Endodermal cell (in vitro differentiated cells): ENCODE measurements around the gene TSPAN18. TPM values are rescaled to one million over a fixed set of nuclear protein-coding genes. Genes with fewer than 3 reads are reported as not detected.

Source experiments
- DNase-seq: peaks from one replicate; pipeline ENCODE4 v3.0.0-alpha.2; 2017
- H3K27ac ChIP-seq: 2 replicates; pipeline ENCODE4 v1.5.1; 2013; ENCODE audit warnings: mild to moderate bottlenecking, low read depth, low read length, moderate library complexity
- H3K27me3 ChIP-seq: 2 replicates; pipeline ENCODE4 v1.6.1; 2013; ENCODE audit warnings: mild to moderate bottlenecking, low read length, moderate library complexity; ENCODE audit not compliant: insufficient read depth, control insufficient read depth, poor library complexity, severe bottlenecking
- H3K36me3 ChIP-seq: 2 replicates; pipeline ENCODE4 v1.7.0; 2013; ENCODE audit warnings: mild to moderate bottlenecking, low read length, moderate library complexity; ENCODE audit not compliant: control insufficient read depth, insufficient read depth
- H3K4me1 ChIP-seq: one replicate; pipeline ENCODE4 v1.7.0; 2013; ENCODE audit warnings: low read length; ENCODE audit not compliant: control insufficient read depth, insufficient read depth
- H3K4me3 ChIP-seq: 2 replicates; pipeline ENCODE4 v1.5.1; 2013; ENCODE audit warnings: mild to moderate bottlenecking, low read length, moderate library complexity
- H3K9ac ChIP-seq: 2 replicates; pipeline ENCODE4 v1.6.1; 2013; ENCODE audit warnings: mild to moderate bottlenecking, low read length, moderate library complexity; ENCODE audit not compliant: poor library complexity, severe bottlenecking; ENCODE audit errors: extremely low read depth
- H3K9me3 ChIP-seq: 2 replicates; pipeline ENCODE4 v1.6.1; 2013; ENCODE audit warnings: mild to moderate bottlenecking, low read length, moderate library complexity; ENCODE audit not compliant: control insufficient read depth
- H3K27ac Mint-ChIP-seq: 2 replicates; pipeline ENCODE4 v1.8.0; 2020; ENCODE audit warnings: mixed read lengths
- H3K27me3 Mint-ChIP-seq: 2 replicates; pipeline ENCODE4 v1.8.0; 2021; ENCODE audit warnings: mild to moderate bottlenecking, mixed read lengths; ENCODE audit not compliant: insufficient read depth
- H3K36me3 Mint-ChIP-seq: 2 replicates; pipeline ENCODE4 v1.8.0; 2020; ENCODE audit warnings: low read depth, mixed read lengths
- H3K4me1 Mint-ChIP-seq: 2 replicates; pipeline ENCODE4 v1.8.0; 2020; ENCODE audit warnings: mixed read lengths
- H3K4me3 Mint-ChIP-seq: 2 replicates; pipeline ENCODE4 v1.8.0; 2020; ENCODE audit warnings: mild to moderate bottlenecking, moderate library complexity, mixed read lengths
- H3K9me3 Mint-ChIP-seq: 2 replicates; pipeline ENCODE4 v1.8.0; 2020; ENCODE audit warnings: mild to moderate bottlenecking, mixed read lengths
- WGBS, 2 experiments: methylation state at CpG; one replicate each; pipeline versions ENCODE4 v1.1.5 to v1.1.7; 2013; ENCODE audit warnings: missing lambda C conversion rate in 2 of 2, mixed read lengths in 1 of 2; ENCODE audit not compliant: insufficient coverage in 1 of 2, insufficient read length in 1 of 2; 5-methylcytosine and 5-hydroxymethylcytosine counted together
- total RNA-seq, 2 donors: library from RNA; stranded (reverse); fragmentation: NEBNext Ultra II Directional in 1 of 2; extraction: Animal tissue kit (Norgen Biotek cat#: 25700) in 1 of 2; gene quantifications; 2 replicates in 1 of 2; 3 replicates in 1 of 2; pipeline ENCODE4 v1.2.1, GENCODE V29; 2021
- TF ChIP-seq, protein P1 (sequence below): fragments of 200-600 bp; sonication (generic); conservative IDR thresholded peaks from 2 replicates; pipeline ENCODE4 v1.5.0; 2021; ENCODE audit warnings: antibody characterized with exemption, mild to moderate bottlenecking

TSPAN18 gene
- total RNA-seq, 2 donors from 2014 or later: 28.0 to 28.7 TPM

DNA sequence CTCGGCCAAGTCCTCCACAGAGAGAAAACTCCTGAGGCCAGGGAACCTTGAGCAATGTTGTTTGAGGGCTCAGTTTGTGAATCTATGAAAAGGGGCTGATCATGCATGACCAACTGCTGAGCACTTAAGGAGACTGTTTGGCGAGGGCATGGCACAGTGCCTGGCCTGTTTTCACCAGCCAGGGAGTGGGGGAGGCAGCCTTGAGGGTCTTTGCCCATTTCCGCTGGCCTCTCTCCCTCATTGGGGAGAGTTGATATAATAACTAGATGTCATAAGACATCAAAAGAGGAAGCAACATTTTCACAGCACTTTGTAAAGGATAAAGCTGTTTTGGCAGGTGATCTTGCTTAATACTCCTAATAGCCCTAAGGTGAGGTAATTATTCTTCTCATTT lies 113.3 kb downstream of the TSPAN18 start:
- H3K4me1 Mint-ChIP-seq: peaks cover 38% of the 10 kb centered on the region
- peaks cover 14% of the 10 kb centered on the region for H3K36me3 Mint-ChIP-seq
- no peak overlapping the region for H3K27ac ChIP-seq
- no peak overlapping the region for H3K4me3 ChIP-seq
- H3K27me3 ChIP-seq: no peaks in the 10 kb centered on the region
- H3K9me3 Mint-ChIP-seq: peaks cover 33% of the 10 kb centered on the region
- no peak for DNase-seq
- TF ChIP-seq, protein P1, sequence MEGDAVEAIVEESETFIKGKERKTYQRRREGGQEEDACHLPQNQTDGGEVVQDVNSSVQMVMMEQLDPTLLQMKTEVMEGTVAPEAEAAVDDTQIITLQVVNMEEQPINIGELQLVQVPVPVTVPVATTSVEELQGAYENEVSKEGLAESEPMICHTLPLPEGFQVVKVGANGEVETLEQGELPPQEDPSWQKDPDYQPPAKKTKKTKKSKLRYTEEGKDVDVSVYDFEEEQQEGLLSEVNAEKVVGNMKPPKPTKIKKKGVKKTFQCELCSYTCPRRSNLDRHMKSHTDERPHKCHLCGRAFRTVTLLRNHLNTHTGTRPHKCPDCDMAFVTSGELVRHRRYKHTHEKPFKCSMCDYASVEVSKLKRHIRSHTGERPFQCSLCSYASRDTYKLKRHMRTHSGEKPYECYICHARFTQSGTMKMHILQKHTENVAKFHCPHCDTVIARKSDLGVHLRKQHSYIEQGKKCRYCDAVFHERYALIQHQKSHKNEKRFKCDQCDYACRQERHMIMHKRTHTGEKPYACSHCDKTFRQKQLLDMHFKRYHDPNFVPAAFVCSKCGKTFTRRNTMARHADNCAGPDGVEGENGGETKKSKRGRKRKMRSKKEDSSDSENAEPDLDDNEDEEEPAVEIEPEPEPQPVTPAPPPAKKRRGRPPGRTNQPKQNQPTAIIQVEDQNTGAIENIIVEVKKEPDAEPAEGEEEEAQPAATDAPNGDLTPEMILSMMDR: no peak
- no peak overlapping the region for H3K9ac ChIP-seq
- no peak overlapping the region for H3K27ac Mint-ChIP-seq
- H3K4me1 ChIP-seq: peaks cover 6% of the 10 kb centered on the region
- H3K9me3 ChIP-seq: peaks cover 47% of the 10 kb centered on the region
- no peak overlapping the region for H3K4me3 Mint-ChIP-seq
- H3K27me3 Mint-ChIP-seq: peaks cover 3% of the 10 kb centered on the region
- WGBS, 2 experiments: 94 to 100% methylated on average over 1 to 3 of the region's 3 CpGs
- H3K36me3 ChIP-seq: no peaks in the 10 kb centered on the region

DNA sequence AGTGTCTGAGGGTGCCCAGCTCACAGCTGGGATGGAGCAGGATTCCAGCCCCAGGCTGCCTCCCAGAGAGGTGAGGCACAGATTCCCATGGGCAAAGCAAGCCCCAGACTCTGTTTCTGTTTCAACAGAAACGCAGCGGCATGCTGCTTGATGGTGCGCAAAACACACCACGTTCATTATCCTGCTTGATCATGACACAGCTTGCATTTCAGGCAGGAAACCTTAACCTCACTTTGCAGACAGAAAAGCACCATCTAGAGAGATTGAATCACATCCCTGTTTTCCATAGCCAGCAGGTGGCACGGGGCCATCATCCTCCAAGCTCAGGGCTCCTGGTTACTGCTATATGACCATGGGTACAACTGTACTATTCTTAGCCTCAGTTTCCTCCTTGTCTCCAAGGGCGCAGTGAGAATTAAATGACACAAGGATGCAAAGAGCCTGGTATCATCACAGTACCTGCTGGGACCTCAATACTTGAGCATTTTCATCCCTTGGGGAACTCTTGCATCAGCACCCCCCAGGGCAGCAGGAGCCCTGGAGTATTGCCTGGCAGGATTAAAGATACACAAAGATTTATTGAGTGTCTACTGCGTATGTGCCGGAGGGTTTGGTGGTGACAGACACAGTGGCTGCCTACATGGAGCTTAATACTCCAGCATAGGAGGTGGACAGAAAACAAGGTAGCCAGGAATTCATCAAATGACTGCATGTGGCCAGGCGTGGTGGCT lies 113.9 kb downstream of the TSPAN18 start:
- Histone ChIP-seq H3K27me3 (no peaks in the 10 kb centered on the region), H3K27ac (no peak overlapping the region), H3K36me3 (no peaks in the 10 kb centered on the region), H3K4me1 (no peaks in the 10 kb centered on the region), H3K4me3 (no peak overlapping the region), H3K9me3 (peaks cover 52% of the 10 kb centered on the region), H3K9ac (no peak overlapping the region)
- Mint-ChIP-seq H3K4me1 (peaks cover 32% of the 10 kb centered on the region), H3K4me3 (no peak overlapping the region), H3K9me3 (peaks cover 39% of the 10 kb centered on the region), H3K36me3 (peaks cover 14% of the 10 kb centered on the region), H3K27ac (no peak overlapping the region), H3K27me3 (peaks cover 3% of the 10 kb centered on the region)
- TF ChIP-seq, protein P1: no peak
- no peak for DNase-seq
- WGBS, 2 experiments: 90 to 92% methylated on average over 9 of the region's 9 CpGs

DNA sequence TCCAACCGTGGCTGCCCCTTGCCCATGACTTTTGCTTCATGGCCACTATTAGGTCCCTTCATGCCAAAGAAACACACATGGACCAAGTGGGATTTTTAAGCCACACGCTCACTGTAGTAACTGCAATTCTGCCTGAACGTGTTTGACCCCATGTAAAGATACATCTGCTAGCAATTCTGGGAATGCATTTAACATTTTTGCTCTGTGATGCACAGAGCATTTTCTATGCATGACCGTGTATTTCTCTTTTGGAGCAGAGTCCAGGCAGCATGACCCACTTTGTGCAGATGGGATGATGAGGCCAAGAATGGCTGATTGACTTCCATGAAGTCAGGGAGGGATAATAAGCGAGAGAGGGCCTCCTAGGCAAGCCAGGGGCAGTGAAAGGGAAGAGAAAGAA lies 115.5 kb downstream of the TSPAN18 start:
- Histone ChIP-seq H3K4me1 (no peaks in the 10 kb centered on the region), H3K9ac (no peak overlapping the region), H3K4me3 (no peak overlapping the region), H3K27ac (no peak overlapping the region), H3K36me3 (peaks cover 1% of the 10 kb centered on the region), H3K9me3 (peaks cover 42% of the 10 kb centered on the region), H3K27me3 (no peaks in the 10 kb centered on the region)
- Mint-ChIP-seq H3K36me3 (peaks cover 15% of the 10 kb centered on the region), H3K4me3 (no peak overlapping the region), H3K9me3 (peaks cover 36% of the 10 kb centered on the region), H3K27me3 (peaks cover 1% of the 10 kb centered on the region), H3K27ac (no peak overlapping the region), H3K4me1 (peaks cover 24% of the 10 kb centered on the region)
- no peak for DNase-seq
- WGBS, 2 experiments: 93% methylated on average over 5 of the region's 5 CpGs
- TF ChIP-seq, protein P1: no peak
